HG02763 (cell line): ENCODE data around the gene BCL2L13.
A peak's percentile ranks its signal among the peaks of the same experiment; 100 is the strongest.

Source experiments
- ATAC-seq: cut with Tn5 transposase; IDR thresholded peaks from one replicate; pipeline ENCODE4 v1.9.1; 2021; ENCODE audit warnings: mild to moderate bottlenecking, moderate library complexity; ENCODE audit not compliant: unreplicated experiment

BCL2L13 gene

DNA sequence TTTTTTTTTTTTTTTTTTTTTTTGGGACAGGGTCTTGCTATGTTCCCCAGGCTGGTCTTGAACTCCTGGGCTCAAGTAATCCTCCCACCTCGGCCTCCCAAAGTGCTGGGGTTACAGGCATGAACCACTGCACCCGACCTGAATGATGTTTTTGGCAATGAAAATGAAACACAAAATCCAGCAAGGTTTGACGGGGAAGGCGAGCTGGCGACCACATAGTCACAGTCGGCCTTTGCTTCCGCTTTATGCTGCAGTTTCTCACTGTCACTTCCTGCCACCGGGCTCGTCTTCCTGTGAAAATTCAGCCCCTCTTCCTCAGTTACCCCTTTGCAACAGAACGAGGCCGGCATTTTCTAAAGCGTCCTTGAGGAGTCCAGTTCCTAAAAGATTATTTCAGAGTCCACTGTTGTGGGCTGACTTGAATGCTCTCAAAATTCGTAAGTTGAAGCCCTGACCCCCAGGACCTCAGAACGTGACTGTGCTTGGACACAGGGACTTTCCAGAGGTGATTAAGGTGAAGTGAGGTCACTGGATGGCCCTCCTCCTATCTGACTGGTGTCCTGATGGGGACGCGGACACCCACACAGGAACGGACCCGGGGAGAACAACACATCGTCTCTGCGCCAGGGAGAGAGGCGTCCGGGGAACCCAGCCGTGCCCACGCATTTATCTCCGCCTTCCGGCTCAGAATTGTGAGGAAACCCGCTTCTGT, 138.6 kb downstream of the BCL2L13 start:
- ATAC-seq = peak; percentile 28

DNA sequence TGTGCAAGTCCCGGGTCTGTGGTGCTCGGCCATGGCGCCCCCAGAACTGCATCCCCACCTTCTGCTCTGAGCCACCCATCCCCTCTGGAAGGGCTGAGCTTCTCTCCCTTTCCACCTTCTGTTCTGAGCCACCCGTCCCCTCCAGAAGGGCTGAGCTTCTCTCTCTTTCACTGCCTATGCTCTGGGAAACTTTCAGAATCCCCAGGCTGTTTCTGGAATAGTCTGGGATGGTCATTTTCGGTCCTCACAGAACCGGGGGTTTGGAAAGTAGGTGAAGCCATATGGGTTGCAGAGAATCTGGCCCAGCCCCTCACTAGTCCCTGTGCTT, 139.1 kb downstream of the BCL2L13 start:
- no peak for ATAC-seq

DNA sequence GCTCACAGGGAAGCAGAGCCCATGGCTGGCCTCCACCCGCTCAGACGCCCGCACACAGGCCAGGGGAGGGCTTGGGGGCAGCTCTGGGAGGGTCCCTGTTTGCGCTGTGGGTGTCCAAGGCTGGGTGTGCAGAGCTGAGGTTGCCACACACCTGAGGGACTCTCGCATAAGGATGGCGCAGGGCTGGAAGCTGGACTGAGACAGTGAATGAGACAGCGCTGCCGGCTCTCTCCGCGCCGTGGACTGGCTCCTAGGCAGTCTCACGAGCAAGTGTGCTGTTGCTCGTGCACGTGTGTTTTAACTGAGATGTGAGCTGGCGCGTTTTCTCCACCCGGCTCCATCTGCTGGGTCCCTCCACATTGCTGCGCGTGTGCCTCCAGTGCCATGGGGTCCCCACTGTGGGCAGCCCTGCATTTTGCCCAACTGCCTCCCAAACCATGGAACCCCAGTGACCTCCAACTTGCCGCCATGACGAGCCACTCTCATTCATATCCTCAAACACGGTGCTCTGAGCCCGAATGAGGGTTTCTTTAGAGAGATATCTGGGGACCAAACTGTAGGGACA, 139.9 kb downstream of the BCL2L13 start:
- ATAC-seq = no peak

DNA sequence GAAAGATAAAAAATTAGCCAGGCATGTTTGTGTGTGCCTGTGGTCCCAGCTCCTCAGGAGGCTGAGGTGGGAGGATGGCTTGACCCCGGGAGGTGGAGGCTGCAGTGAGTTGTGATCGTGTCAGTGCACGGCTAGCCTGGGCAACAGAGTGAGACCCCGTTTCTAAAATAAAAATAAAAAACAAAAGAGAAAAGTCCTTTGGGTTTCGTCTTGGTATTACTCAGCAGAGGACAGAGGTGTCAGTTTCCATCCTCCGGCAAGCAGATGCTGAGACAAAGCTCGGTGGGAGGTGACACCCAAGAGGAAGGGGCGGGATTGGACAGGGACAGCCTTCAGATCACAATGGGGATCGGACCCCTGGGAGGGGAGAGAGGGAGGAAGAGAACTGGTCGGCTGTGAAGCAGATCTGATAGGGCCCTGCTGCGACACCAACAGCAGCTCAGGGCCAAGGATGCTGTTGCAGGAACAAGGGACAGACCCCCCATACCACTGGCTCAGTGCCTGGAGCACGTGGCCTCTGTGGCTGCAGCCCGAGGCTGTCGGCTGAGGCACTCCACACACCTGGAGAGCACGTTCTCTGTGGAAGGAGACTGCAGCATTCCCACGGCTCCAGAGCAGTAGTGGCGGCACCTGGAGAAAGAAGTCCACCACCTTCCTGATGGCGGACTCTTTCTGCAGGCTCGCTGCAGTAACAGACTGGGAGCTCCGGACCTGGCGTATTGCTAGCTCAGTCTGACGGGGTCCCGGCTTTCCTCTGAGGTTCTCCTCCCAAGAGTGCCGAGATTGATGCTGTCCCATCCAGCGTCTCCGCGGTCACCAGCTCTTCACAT, 140.9 kb downstream of the BCL2L13 start:
- ATAC-seq = peak; percentile 30

DNA sequence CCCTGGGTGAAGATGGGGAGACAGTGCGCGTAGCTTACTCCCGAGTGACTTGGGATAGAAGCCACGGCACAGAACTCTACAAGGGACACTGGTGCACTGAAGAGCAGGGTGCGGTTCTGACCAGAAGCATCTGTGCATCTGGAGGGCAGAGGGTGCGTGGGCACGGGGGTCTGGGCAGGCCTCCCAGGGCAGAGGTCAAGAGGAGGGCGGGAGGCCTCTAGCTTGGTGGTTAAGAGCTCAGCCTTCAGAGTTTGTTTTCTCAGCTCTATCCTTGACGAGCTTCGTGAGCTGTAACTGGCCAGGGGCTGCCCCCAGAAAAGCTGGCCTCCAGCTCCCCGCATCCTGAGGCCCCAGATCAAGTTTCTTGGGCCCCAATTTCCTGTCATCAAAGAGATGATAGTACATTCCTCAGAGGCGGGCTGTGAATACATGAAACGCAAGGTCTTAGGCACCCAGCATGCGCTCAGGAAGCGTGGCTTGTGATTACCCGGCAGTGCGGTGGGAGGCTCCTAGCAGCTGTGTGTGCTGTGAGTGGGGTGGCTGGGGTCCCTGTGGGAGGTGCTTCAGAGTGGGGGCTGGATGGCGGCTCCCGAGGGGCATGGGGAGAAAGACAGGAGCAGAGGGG, 141.7 kb downstream of the BCL2L13 start:
- ATAC-seq = no peak
